Effector CD4-positive, alpha-beta T cell (primary cell): ENCODE measurements around the gene COX10.
"Not testable (repeated sequence)": the region's sequence is repeated elsewhere in the genome, so short reads cannot be mapped to it uniquely, and the experiment has no call there.

Source experiments
- DNase-seq: peaks from one replicate; pipeline ENCODE4 v3.0.0-alpha.2; 2020

The COX10 gene

DNA sequence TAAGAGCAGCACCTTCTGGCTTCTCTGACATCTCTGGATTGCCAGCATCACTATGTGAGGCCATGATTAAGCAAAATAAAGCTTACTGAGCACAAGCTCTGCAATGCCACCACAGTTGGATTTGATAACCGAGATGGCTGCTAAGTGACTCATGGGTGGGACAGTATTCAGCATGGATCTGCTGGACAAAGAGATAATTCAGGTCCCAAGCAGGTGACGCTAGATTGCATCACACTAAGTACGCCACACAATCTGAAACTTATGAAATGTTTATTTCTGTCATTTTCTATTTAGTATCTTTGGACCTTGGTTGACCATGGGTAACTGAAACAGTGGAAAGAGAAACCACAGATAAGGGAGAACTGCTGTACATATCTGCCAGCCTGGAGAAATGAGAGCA, 139.9 kb downstream of the COX10 start:
- no peak for DNase-seq

DNA sequence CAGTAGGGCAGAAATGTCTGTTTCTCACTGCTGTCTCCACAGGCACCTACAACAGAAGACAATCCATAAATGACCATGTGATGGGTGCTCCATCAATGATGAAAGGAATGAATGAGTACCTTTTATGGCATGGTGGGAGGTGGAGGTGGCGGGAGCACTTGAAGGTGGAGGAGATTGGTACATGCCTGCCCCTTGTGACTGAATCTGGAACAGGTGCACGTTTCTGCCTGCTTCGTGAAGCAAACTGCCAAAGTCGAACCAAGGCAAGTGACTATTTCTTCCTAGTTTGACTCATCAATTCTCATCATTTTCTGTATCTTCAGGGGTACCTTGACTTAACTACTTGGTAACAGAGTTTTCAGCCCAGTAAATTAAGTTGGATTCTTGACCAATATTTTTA, 141.9 kb downstream of the COX10 start:
- DNase-seq: no peak

DNA sequence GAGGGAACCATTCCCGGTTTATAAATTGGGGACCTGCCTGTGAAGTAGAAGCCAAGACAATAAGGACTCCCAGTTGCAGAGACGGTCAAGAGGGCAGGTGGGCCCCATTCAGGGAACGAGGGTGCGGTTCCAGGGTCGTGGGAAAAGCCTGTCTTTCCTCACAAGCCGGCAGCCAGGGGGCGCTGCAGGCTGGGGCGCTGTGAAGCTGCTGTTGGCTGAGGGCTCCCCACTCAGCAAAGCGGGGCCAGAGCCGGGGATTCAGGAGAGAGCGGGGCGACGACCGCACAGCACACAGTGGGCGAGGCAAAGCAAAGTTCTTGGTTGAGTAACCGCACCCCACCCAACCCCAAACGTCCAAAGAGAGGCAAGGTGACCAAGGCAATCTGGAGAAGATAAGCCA, 142.5 kb downstream of the COX10 start:
- no peak for DNase-seq

DNA sequence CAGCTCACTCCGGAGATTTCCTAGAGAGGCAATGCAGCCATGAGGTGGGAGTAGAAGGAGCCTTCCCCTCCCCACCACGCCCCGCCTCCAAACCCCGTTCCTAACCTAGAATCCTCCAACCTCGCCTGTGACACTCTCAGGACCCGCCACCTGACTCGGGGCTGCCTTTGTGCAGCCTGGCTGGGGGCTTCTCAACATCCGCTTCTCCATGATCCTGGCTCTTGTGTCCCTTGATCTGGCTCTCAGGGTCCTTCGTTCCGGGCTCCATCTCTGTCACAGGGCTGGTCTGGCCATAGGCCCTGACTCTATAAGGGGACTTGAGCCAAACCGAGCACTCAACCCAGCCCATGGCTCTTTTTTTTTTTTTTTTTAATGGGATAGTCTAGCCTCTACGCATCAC, 143.1 kb downstream of the COX10 start:
- no peak for DNase-seq

DNA sequence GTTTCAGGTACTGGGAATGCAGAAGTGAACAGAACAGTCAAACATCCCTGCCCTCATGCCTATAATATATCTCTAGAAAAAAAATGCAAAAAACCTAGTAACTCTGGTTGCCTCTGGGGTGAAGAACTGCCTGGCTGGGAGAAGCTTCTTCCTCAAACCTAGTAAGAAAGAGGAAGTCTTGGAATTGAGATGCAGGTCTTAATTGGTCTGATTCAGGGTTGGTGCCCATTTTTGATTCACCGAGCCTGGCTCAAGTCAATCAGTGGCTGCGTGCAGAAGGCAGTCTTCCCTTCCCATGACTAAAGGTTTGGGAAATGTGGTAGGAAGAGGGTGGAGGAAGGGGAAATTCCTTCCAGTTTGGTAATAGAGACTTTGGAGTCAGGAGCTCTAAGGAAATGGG, 145.0 kb downstream of the COX10 start:
- no peak for DNase-seq

DNA sequence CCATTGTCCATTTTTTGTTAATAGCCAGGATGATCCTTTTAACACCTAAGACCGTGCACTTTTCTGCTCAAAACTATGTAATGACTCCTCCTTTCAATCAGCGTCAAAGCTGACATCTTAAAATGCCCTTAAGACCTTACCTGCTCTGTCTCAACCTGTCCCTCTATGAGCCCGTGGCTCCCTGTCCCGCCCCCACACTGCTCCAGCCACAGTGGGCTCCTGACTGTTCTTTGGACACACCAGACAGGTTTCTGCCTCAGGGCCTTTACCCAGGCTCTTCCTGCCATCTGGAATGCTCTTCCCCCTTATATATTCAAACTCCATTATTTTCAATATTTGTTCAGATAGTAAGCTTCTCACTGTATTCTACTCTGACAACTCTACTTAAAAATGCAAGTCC, 153.3 kb downstream of the COX10 start:
- no peak for DNase-seq

DNA sequence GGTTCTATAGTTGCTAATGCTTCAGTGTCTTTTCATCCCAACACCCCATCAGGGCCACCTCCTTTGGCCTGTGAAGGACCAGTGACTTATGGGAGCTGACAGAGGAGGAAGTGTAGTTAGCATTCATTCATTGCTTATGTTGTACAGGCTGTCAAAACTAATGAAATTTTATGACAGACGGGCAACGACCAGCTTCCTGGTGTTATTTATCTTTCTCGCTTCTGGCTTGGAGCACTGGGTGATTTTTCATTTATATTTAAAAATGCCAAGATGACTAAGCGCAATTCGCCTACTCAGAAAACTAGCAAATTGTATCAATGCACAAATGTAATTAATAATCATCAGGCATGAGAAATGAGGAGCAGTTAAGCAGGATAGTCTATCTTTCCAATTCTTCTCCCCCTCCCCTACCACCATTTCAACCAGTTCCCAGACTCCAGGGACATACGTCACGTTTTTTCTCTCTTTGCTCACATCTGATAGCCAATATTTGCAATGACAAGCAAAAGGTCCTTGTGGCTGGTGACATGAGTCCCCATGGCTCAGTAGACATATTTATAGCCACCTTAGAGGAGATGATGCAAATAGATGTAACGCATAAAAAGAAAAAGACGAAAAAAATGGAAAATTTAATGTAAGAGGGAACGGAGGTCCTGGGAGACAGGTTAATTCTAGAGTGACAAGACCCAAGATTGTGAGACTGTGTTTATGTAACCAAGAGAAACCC, 156.1 kb downstream of the COX10 start:
- no peak for DNase-seq

DNA sequence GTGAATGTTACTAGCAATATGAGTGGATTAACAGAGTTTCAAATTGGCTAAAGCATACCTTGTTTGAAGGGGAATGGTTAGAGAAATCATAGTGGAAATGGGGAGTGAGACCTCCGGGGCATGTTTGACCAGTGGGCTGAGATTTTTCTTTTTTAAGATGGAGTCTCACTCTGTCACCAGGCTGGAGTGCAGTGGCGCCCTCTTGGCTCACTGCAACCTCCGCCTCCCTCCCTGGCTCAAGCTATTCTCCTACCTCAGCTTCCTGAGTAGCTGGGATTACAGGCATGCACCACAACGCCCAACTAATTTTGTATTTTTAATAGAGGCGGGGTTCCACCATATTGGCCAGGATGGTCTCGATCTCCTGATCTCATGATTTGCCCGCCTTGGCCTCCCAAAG, 157.7 kb downstream of the COX10 start:
- DNase-seq: no peak

DNA sequence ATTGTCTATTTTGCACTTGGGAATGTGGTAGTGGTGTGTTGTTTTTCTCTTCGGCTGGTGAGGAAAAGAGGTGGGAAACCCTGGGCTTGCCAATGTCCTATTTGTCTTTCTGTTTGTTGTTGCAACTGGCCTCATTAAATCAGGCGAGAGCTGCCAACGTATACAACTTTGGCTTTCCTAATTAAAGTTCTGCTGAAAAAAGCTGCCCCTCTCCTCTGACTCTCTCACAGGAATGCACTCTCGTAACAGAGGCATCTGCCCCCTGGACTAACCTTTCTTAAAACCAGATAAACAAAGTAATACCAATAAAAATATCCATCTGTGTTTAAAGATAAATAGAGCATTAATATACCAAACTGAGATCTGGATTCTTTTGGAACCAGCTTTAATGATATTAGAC, 159.6 kb downstream of the COX10 start:
- DNase-seq: no peak

DNA sequence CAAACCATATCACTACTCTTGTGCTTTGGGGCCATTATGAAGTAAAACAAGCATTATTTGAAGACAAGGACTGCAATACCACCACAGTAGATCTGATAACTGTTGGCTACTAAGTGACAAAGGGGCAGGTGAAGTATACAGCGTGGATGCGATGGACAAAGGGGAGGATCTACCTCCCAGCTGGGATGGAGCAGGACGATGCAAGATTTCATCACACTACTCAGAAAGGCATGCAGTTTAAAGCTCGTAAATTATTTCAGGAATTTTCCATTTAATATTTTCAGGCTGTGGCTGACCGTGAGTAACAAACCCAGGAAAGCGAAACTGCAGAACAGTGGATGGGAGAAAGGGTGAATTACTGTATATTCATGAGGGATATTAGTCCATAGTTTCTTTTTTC, 161.9 kb downstream of the COX10 start:
- DNase-seq: not testable (repeated sequence)

DNA sequence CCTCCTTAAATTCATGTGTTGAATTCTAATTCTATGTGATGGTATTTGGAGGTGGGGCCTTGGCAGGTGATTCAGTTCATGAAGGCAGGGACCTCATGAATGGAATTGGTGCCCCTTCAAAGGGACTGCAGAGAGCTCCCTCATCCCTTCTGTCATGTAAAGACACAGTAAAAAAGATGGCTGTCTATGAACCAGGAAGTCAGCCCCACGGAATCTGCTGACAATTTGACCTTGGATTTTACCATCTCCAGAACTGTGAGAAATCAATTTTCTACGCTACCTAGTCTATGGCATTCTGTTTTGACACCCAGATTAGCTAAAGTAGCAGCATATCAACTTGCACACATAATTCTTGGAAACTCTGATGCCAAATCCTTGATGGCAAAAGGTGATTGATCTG, 165.7 kb downstream of the COX10 start:
- not testable (repeated sequence) for DNase-seq

DNA sequence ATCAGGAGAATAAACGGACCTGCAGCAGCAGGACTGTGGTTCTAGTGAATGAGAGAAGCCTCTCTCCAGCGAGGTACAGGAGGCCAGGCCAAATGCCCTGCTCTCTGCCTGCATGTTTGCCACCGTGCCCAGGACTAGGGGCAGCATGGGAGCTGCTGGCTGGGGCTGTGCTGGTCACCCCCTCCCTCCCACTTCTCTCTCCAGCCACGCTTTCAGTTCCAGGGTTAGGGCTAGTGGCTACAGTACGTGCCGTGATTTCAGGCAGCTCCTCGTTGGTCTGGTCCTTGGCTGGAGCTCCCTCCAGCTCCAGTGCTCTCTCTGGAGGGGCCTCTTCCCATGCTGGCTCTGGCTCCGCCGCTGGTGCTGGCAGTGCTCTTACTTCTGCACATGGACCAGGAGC, 166.7 kb downstream of the COX10 start:
- not testable (repeated sequence) for DNase-seq

DNA sequence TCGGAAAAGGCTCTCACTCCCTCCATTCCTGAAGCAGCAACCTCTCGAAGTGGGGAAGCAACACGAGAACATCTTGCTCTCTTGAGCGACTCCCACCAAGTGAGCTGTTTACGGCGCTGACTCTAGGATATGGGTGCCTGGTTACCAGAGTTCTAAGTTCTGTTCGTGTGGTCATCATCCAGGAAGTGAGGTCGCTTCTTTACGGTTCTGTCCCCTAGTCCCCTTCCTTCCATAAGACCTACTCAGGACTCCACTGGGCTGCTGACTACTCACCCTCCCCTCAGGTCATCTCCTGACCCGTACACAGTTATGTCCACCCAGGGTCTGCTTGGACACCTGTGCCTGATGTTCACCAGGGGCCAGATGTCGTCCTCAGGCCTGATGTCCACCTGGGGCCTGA, 167.5 kb downstream of the COX10 start, which contains the start of gene CDRT15:
Gene CDRT15 (minus strand): TSS at position 101 of the 400 bp plus-strand sequence. CDS start 29 bp downstream, at position 72.
- not testable (repeated sequence) for DNase-seq

DNA sequence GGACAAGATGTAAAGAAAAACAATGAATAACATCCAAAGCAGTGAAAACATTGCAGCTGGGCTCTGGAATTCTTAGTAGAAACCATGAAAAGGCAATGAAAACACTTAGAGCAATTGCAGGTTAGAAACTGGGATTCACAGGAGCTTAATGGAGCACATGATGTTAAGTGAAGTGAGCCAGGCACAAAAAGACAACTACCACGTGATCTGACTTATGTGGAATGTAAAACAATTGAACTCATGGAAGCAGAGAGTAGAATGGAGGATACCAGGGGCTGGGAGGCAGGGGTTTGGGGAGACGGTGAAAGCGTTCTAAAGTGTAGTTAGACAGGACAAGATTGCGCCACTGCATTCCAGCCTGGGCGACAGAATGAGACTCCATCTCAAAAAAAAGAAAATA, 170.0 kb downstream of the COX10 start:
- not testable (repeated sequence) for DNase-seq

DNA sequence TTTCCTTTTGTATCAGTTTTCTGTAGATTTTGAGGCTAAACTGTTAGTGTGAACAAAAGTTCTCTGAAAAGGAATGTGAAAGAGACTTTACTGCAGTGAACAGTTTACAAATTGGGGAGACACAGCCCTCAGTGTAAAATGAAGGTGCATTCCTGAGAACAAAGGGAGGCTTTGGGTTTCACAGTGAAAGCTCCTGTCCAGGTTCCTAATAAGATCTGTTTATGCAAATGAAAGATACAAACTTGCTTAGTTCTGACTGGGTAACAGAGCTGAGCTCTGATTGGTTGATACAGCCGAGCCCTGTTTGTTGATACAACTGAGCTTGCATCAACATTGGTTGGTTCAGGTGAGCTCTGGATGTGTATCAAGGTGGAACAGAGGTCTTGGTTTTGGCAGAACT, 175.7 kb downstream of the COX10 start:
- DNase-seq: no peak

DNA sequence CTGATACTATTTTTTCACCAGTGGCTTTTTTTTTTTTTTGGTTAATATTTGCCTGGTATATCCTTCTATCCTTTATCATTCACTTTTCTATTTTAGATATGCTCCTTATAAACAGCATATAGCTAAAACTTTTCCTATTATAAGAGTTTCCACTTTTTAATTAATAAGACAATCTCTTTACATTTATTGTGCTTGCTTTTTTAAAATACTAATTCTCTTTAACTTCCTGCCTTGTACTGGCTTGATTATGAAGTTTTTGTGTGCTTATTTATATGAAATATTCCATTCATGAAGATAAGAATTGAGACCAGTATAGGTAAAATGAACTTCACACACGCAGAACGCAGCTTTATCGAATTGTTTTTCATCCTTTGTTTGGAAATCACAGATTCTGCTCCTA, 176.3 kb downstream of the COX10 start:
- no peak for DNase-seq
